GM10248 (cell line): Measurements from ENCODE around the gene DAB1.

ENCODE experiments used
- CTCF ChIA-PET: fragments of 300-600 bp; sonication (Branson Sonifier 250); formaldehyde crosslinking; extraction: SDS; loops from one replicate; lab custom pipeline; 2021; ENCODE audit warnings: antibody characterized with exemption; lab: Yijun Ruan, JAX
- POLR2A ChIA-PET: fragments of 350-650 bp; sonication (Branson Sonifier 250); formaldehyde crosslinking; extraction: SDS; loops from one replicate; lab custom pipeline; 2020; ENCODE audit warnings: antibody characterized with exemption; lab: Yijun Ruan, JAX
- DNase-seq: peaks from one replicate; pipeline ENCODE4 v3.0.0; 2012; ENCODE audit errors: extremely low spot score
- CTCF ChIP-seq: IDR thresholded peaks from 2 replicates; pipeline ENCODE4 v1.5.1; 2012; ENCODE audit warnings: mild to moderate bottlenecking, low read depth; ENCODE audit errors: extremely low read depth, missing control alignments, control extremely low read depth

Gene DAB1

DNA sequence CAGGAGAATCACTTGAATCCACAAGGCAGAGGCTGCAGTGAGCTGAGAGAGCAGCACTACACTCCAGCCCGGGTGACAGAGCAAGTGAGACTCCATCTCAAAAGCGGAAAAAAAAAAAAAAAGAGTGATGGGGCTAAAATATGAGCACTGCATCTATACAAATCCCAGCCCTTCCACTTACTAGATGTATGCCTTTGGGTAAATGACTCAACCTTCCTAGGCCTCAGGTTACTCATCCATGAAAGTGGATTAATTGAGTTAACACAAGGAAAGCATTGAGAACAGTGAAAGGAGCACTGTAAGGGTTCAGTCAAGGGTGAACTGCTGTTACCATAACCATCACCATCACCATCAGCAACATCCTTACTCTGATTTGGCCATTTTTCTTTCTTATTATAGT, 231.6 kb downstream of the DAB1 start:
- ChIA-PET CTCF (no interaction called here), POLR2A (no interaction called here)
- DNase-seq: no peak
- TF ChIP-seq CTCF: no peak

DNA sequence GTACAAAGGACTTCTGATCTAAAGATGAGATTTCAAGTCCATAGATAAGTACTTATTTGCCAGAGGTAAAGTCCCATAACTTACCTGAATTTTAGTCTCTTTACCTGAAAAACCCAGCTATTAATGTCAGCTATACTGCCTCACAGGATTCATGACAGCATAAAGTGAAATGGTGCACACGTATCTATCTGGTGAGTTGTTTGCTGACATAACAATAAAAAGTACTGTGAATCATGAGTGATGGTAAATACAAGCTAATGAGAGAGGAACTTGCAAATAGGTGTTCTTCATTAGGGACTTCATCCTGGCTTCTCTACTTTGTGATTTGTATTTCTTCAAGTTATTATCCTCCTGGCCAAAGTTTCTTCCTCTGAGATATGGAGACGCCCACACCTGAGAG, 233.0 kb downstream of the DAB1 start:
- no peak for DNase-seq
- POLR2A ChIA-PET: no interaction called here
- no peak for TF ChIP-seq CTCF
- CTCF ChIA-PET: interaction anchor here (1.2 kb wide), 1 partner anchor 10 kb away, joined by 5 read pairs; no protein-coding TSS in a partner anchor

GRCh38 chr1:57188168-57188567, 235.7 kb downstream of the DAB1 start:
- DNase-seq: no peak
- POLR2A ChIA-PET: no interaction called here
- CTCF ChIA-PET: no interaction called here
- no peak for TF ChIP-seq CTCF

GRCh38 chr1:57186455-57186854, 237.4 kb downstream of the DAB1 start:
- no peak for DNase-seq
- ChIA-PET CTCF (no interaction called here), POLR2A (no interaction called here)
- TF ChIP-seq CTCF: no peak

GRCh38 chr1:57179001-57179400, 244.9 kb downstream of the DAB1 start:
- ChIA-PET POLR2A (no interaction called here), CTCF (no interaction called here)
- TF ChIP-seq CTCF: no peak
- no peak for DNase-seq

DNA sequence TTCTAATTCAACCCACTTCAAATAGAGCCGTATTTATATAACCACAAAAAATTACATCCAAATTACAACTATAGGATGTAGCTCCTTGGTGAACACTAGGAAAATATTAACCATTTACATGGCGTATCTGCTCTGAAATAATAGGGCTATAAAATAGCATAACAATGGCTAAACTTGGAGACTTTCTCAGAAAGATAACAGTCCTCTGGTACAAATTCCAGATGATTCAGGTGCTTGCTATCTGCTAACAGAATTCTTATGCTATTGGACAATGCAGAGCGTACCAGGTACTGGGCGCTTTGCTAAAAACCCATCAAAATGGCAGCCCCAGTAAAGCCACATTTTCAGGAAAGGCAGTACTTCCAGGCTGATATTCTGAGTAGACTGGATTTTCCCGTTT, 248.4 kb downstream of the DAB1 start:
- POLR2A ChIA-PET: no interaction called here
- CTCF ChIA-PET: interaction anchor here (1.4 kb wide), 1 partner anchor 34 kb away, joined by 3 read pairs; no protein-coding TSS in a partner anchor

More for the DNA sequence above, 248.4 kb downstream of the DAB1 start:
- DNase-seq: no peak
- no peak for TF ChIP-seq CTCF
